DND-41 (cell line): Measurements from ENCODE around the gene NR2C1.

Experiments used
- CTCF ChIP-seq: IDR thresholded peaks from 2 replicates; pipeline ENCODE4 v1.5.1; 2012; ENCODE audit warnings: borderline replicate concordance, low read length, moderate library complexity, mild to moderate bottlenecking; ENCODE audit not compliant: poor library complexity, severe bottlenecking; ENCODE audit errors: extremely low read depth
- EZH2 ChIP-seq: IDR thresholded peaks from 3 replicates; pipeline ENCODE4 v1.6.1; 2012; ENCODE audit warnings: borderline replicate concordance, low read depth, mild to moderate bottlenecking, moderate library complexity, low read length, inconsistent platforms; ENCODE audit not compliant: severe bottlenecking

GRCh38 chr12:94972795-94973194, 100.6 kb downstream of the NR2C1 start:
- no peak for TF ChIP-seq CTCF
- no peak for TF ChIP-seq EZH2
